ENCODE measurements around the gene CDK6.

CDK6 gene

DNA sequence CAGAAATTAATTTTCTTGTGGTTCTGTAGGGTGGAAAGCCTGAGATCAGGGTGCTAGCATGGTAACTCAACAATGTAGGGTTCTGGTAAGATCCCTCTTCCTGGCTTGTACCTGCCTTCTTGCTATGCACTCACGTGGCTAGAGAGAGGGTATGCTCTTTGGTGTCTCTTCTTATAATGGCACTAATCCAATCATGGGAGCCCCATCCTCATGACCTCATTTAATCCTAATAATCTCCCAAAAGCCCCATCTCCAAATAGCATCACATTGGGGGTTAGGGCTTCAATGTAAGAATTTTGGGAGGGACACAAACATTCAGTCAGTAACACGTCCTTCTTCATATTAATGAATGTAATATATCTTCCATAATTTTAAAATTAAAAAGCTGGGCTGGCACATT, 206.6 kb downstream of the CDK6 start:
- Histone ChIP-seq H2AFZ (ENCODE audit: low read length) (no peak overlapping the region), H3K79me1 (ENCODE audit: low read depth, low read length) (no peaks in the 10 kb centered on the region), H3K36me3 (replicated peaks in 1 of 2; ENCODE audit: control insufficient read depth in 2 of 2, insufficient read depth in 2 of 2, low read length in 2 of 2) (peaks cover 0 to 11% of the 10 kb centered on the region in 2 donors), H3K4me2 (ENCODE audit: insufficient read depth, low read length, poor library complexity, severe bottlenecking) (no peak overlapping the region), H2BK5ac (ENCODE audit: low read length) (no peak overlapping the region), H3K4ac (ENCODE audit: low read length) (no peak overlapping the region), H3K4me1 (ENCODE audit: control insufficient read depth in 2 of 2, insufficient read depth in 1 of 2, low read depth in 1 of 2, low read length in 2 of 2) (peaks cover 0 to 14% of the 10 kb centered on the region in 2 donors), H3K9me3 (replicated peaks in 1 of 2; ENCODE audit: control insufficient read depth in 2 of 2, insufficient read depth in 1 of 2, low read depth in 1 of 2, low read length in 2 of 2) (peaks cover 0 to 16% of the 10 kb centered on the region in 2 donors), H3K18ac (ENCODE audit: low read length) (no peak overlapping the region), H3K23ac (ENCODE audit: low read depth, low read length, poor library complexity) (no peak overlapping the region), H3K27me3 (ENCODE audit: control insufficient read depth in 3 of 3, insufficient read depth in 3 of 3, low read depth in 1 of 3, low read length in 3 of 3) (no peaks in the 10 kb centered on the region), H3K27ac (replicated peaks; ENCODE audit: low read length) (no peak overlapping the region), H4K91ac (ENCODE audit: low read depth, low read length, poor library complexity) (no peak overlapping the region), H2BK15ac (ENCODE audit: low read length) (no peak overlapping the region), H2BK120ac (ENCODE audit: low read depth, low read length) (no peak overlapping the region), H3K4me3 (ENCODE audit: low read length in 2 of 2) (no peak overlapping the region), H3K9ac (ENCODE audit: low read depth, low read length, poor library complexity) (no peak overlapping the region), H2AK5ac (ENCODE audit: low read depth, low read length) (no peak overlapping the region), H3K14ac (ENCODE audit: low read length) (no peak overlapping the region), H2BK12ac (ENCODE audit: low read length) (no peak overlapping the region), H4K8ac (ENCODE audit: low read depth, low read length) (no peak overlapping the region)
- DNase-seq (ENCODE audit: low spot score), result no peak
- WGBS, 2 donors (ENCODE audit: extremely low coverage in 2 of 2, insufficient read length in 2 of 2, insufficient replicate concordance in 1 of 2), result no CpG with 5 or more reads among the region's 2 CpGs

DNA sequence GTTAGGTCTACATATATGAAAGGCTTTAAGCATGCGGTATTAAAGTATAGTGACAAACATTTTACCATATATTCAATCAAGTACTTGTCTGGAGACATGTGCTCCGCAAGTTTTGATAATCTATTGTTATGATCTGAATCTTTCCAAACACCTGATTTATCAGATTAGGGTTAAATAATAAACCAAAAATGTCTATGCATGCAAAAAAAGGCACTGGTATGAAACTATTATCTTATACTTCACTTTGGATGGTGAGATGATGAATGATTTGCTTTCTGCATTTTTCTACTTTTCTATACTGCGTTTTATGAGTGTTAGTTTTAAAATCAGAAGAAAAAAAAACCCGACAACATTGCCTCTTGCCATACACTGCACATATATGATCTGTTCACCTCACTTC, 208.4 kb downstream of the CDK6 start:
- H3K4me1 ChIP-seq (ENCODE audit: control insufficient read depth in 2 of 2, insufficient read depth in 1 of 2, low read depth in 1 of 2, low read length in 2 of 2), result peaks cover 0 to under 1% of the 10 kb centered on the region in 2 donors
- no peak overlapping the region for H3K9ac ChIP-seq (ENCODE audit: low read depth, low read length, poor library complexity)
- WGBS, 2 donors (ENCODE audit: extremely low coverage in 2 of 2, insufficient read length in 2 of 2, insufficient replicate concordance in 1 of 2), result no CpG with 5 or more reads among the region's 4 CpGs
- no peak overlapping the region for H3K23ac ChIP-seq (ENCODE audit: low read depth, low read length, poor library complexity)
- DNase-seq (ENCODE audit: low spot score), result no peak
- no peak overlapping the region for H3K14ac ChIP-seq (ENCODE audit: low read length)
- H3K4me3 ChIP-seq (ENCODE audit: low read length in 2 of 2), result no peak overlapping the region
- H3K27me3 ChIP-seq (ENCODE audit: control insufficient read depth in 3 of 3, insufficient read depth in 3 of 3, low read depth in 1 of 3, low read length in 3 of 3), result no peaks in the 10 kb centered on the region
- no peak overlapping the region for H2BK15ac ChIP-seq (ENCODE audit: low read length)
- peaks cover 0 to 25% of the 10 kb centered on the region in 2 donors for H3K9me3 ChIP-seq (replicated peaks in 1 of 2; ENCODE audit: control insufficient read depth in 2 of 2, insufficient read depth in 1 of 2, low read depth in 1 of 2, low read length in 2 of 2)
- no peak overlapping the region for H3K4me2 ChIP-seq (ENCODE audit: insufficient read depth, low read length, poor library complexity, severe bottlenecking)
- H4K8ac ChIP-seq (ENCODE audit: low read depth, low read length), result no peak overlapping the region
- H2AK5ac ChIP-seq (ENCODE audit: low read depth, low read length), result no peak overlapping the region
- H3K79me1 ChIP-seq (ENCODE audit: low read depth, low read length), result no peaks in the 10 kb centered on the region
- no peak overlapping the region for H2BK5ac ChIP-seq (ENCODE audit: low read length)
- H3K27ac ChIP-seq (replicated peaks; ENCODE audit: low read length), result no peak overlapping the region
- no peak overlapping the region for H3K18ac ChIP-seq (ENCODE audit: low read length)
- no peak overlapping the region for H2BK12ac ChIP-seq (ENCODE audit: low read length)
- H2AFZ ChIP-seq (ENCODE audit: low read length), result no peak overlapping the region
- no peak overlapping the region for H4K91ac ChIP-seq (ENCODE audit: low read depth, low read length, poor library complexity)
- no peak overlapping the region for H3K4ac ChIP-seq (ENCODE audit: low read length)
- H2BK120ac ChIP-seq (ENCODE audit: low read depth, low read length), result no peak overlapping the region
- peaks cover 0 to 11% of the 10 kb centered on the region in 2 donors for H3K36me3 ChIP-seq (replicated peaks in 1 of 2; ENCODE audit: control insufficient read depth in 2 of 2, insufficient read depth in 2 of 2, low read length in 2 of 2)

DNA sequence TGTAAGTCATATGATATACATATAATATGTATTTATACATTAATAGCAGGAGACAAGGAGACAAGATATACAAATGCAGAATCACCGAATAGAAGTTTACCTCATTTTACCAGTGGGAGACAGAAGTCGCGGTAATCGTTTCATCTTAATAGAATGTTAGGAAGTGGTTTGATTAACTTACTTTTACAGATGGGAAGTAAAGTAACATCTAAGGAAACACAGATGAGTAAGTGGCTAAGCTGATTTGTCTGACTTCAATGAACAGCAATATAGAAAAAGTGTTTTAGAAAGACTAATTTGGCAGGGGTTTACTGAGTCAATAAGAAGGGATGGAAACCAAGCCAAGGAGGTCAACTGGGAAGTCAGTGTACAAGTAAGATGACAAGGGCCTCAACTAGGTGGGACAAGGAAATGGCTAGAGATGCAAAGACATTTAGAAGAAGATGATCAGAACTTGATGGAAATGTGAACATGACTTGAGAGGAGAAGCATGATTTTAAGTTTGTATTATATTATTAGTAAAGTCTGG, 210.0 kb downstream of the CDK6 start:
- Histone ChIP-seq H2BK15ac (ENCODE audit: low read length) (no peak overlapping the region), H3K4ac (ENCODE audit: low read length) (no peak overlapping the region), H3K14ac (ENCODE audit: low read length) (no peak overlapping the region), H2AK5ac (ENCODE audit: low read depth, low read length) (no peak overlapping the region), H2BK12ac (ENCODE audit: low read length) (no peak overlapping the region), H3K4me1 (ENCODE audit: control insufficient read depth in 2 of 2, insufficient read depth in 1 of 2, low read depth in 1 of 2, low read length in 2 of 2) (no peaks in the 10 kb centered on the region), H2AFZ (ENCODE audit: low read length) (no peak overlapping the region), H3K9me3 (replicated peaks in 1 of 2; ENCODE audit: control insufficient read depth in 2 of 2, insufficient read depth in 1 of 2, low read depth in 1 of 2, low read length in 2 of 2) (peaks cover 0 to 25% of the 10 kb centered on the region in 2 donors), H3K23ac (ENCODE audit: low read depth, low read length, poor library complexity) (no peak overlapping the region), H4K91ac (ENCODE audit: low read depth, low read length, poor library complexity) (no peak overlapping the region), H3K27ac (replicated peaks; ENCODE audit: low read length) (no peak overlapping the region), H3K9ac (ENCODE audit: low read depth, low read length, poor library complexity) (no peak overlapping the region), H3K18ac (ENCODE audit: low read length) (no peak overlapping the region), H3K4me3 (ENCODE audit: low read length in 2 of 2) (no peak overlapping the region), H3K4me2 (ENCODE audit: insufficient read depth, low read length, poor library complexity, severe bottlenecking) (no peak overlapping the region), H3K79me1 (ENCODE audit: low read depth, low read length) (no peaks in the 10 kb centered on the region), H2BK120ac (ENCODE audit: low read depth, low read length) (no peak overlapping the region), H2BK5ac (ENCODE audit: low read length) (no peak overlapping the region), H3K36me3 (replicated peaks in 1 of 2; ENCODE audit: control insufficient read depth in 2 of 2, insufficient read depth in 2 of 2, low read length in 2 of 2) (peaks cover 0 to 11% of the 10 kb centered on the region in 2 donors), H4K8ac (ENCODE audit: low read depth, low read length) (no peak overlapping the region), H3K27me3 (ENCODE audit: control insufficient read depth in 3 of 3, insufficient read depth in 3 of 3, low read depth in 1 of 3, low read length in 3 of 3) (no peaks in the 10 kb centered on the region)
- DNase-seq (ENCODE audit: low spot score), result no peak
- WGBS, 2 donors (ENCODE audit: extremely low coverage in 2 of 2, insufficient read length in 2 of 2, insufficient replicate concordance in 1 of 2), result no CpG with 5 or more reads among the region's 4 CpGs

DNA sequence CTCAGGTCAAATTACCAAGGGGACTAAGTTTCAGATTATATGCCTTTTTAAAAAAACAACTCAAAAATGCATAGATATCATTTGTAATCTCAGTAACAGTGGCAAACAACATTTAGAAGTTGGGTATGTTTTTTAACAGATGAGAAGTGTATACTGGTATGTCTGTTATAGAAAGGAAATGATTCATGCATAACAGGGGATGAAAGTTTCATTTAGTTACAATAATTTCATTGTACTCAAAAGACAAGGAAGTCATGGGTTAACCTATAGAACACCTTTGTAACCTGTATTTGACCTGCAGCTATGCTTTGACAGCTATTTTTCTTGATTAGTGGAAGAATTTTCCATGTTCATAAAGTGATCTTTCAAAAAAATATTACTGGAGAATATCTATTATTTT, 210.8 kb downstream of the CDK6 start:
- Histone ChIP-seq H2BK5ac (ENCODE audit: low read length) (no peak overlapping the region), H3K23ac (ENCODE audit: low read depth, low read length, poor library complexity) (no peak overlapping the region), H3K27me3 (ENCODE audit: control insufficient read depth in 3 of 3, insufficient read depth in 3 of 3, low read depth in 1 of 3, low read length in 3 of 3) (no peaks in the 10 kb centered on the region), H3K9ac (ENCODE audit: low read depth, low read length, poor library complexity) (no peak overlapping the region), H3K79me1 (ENCODE audit: low read depth, low read length) (no peaks in the 10 kb centered on the region), H3K4ac (ENCODE audit: low read length) (no peak overlapping the region), H3K4me1 (ENCODE audit: control insufficient read depth in 2 of 2, insufficient read depth in 1 of 2, low read depth in 1 of 2, low read length in 2 of 2) (no peaks in the 10 kb centered on the region), H2AK5ac (ENCODE audit: low read depth, low read length) (no peak overlapping the region), H3K4me2 (ENCODE audit: insufficient read depth, low read length, poor library complexity, severe bottlenecking) (no peak overlapping the region), H3K36me3 (replicated peaks in 1 of 2; ENCODE audit: control insufficient read depth in 2 of 2, insufficient read depth in 2 of 2, low read length in 2 of 2) (peaks cover 0 to 11% of the 10 kb centered on the region in 2 donors), H3K27ac (replicated peaks; ENCODE audit: low read length) (no peak overlapping the region), H4K91ac (ENCODE audit: low read depth, low read length, poor library complexity) (no peak overlapping the region), H2BK120ac (ENCODE audit: low read depth, low read length) (no peak overlapping the region), H3K14ac (ENCODE audit: low read length) (no peak overlapping the region), H3K9me3 (replicated peaks in 1 of 2; ENCODE audit: control insufficient read depth in 2 of 2, insufficient read depth in 1 of 2, low read depth in 1 of 2, low read length in 2 of 2) (peaks cover 0 to 25% of the 10 kb centered on the region in 2 donors), H4K8ac (ENCODE audit: low read depth, low read length) (no peak overlapping the region), H2BK15ac (ENCODE audit: low read length) (no peak overlapping the region), H2BK12ac (ENCODE audit: low read length) (no peak overlapping the region), H3K18ac (ENCODE audit: low read length) (no peak overlapping the region), H3K4me3 (ENCODE audit: low read length in 2 of 2) (no peak overlapping the region), H2AFZ (ENCODE audit: low read length) (no peak overlapping the region)
- no peak for DNase-seq (ENCODE audit: low spot score)

All from neuronal stem cell (in vitro differentiated cells).